GM23248 (cell line): ENCODE data around the gene GARIN1A.

Experiments
- EZH2 ChIP-seq: fragments of 200-600 bp; sonication (generic); IDR thresholded peaks from 2 replicates; pipeline ENCODE4 v1.6.1; 2018; ENCODE audit warnings: antibody characterized with exemption, mild to moderate bottlenecking; ENCODE audit not compliant: insufficient read depth, poor library complexity, severe bottlenecking
- EZH2phosphoT487 ChIP-seq: fragments of 200-600 bp; sonication (generic); IDR thresholded peaks from 2 replicates; pipeline ENCODE4 v1.6.1; 2018; ENCODE audit warnings: antibody characterized with exemption, moderate library complexity, mild to moderate bottlenecking, low read depth; ENCODE audit not compliant: insufficient read depth

GRCh38 chr7:128681794-128682537 is 9.9 kb downstream of the GARIN1A start:
- TF ChIP-seq EZH2 (no peak), EZH2phosphoT487 (no peak)
